ENCODE results near the gene ACADS.

The ACADS gene, protein sequence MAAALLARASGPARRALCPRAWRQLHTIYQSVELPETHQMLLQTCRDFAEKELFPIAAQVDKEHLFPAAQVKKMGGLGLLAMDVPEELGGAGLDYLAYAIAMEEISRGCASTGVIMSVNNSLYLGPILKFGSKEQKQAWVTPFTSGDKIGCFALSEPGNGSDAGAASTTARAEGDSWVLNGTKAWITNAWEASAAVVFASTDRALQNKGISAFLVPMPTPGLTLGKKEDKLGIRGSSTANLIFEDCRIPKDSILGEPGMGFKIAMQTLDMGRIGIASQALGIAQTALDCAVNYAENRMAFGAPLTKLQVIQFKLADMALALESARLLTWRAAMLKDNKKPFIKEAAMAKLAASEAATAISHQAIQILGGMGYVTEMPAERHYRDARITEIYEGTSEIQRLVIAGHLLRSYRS

DNA sequence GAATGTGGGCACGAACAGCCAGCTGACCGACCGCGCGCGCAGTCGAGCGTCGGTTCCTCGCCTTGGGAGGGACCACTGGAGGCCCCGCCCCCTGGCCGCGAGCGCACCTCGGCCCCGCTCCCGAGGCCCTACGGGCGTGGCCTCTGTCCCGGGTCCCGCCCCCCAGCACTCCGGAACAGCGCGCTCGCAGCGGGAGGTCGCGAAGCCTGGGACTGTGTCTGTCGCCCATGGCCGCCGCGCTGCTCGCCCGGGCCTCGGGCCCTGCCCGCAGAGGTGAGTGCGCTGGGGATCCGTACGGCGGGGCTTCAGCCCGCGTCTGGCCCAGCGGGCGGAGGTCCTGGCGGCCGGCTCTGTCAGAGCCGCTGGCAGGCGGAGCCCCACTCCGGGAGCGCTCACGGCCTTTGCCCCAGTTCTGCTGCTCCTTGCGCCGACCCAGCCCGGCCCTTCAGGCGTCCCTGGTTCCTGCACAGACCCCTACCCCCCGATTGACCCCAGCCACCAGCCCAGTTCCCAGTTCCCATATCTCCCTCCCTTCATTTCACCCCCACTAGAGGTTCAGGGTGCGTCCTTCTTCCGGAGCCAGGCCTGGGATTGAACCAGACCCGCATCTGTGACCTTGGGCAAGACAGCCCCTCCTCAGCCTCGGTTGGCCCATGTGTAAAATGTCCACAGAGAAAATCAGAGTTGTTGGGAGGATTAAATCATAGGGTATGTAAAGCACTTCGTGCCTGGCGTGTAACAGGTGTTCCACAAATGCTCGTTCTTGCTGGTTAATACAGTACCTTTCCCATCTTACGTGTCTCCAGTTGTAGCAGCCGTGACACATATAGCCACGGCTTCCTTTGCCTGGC is at the start of gene ACADS:
TSS of gene ACADS (plus strand) at position 168 of the 851 bp plus-strand sequence. CDS start at position 228, 60 bp downstream.
- in situ Hi-C loops (cut with MboI; ENCODE audit: low sequenced_read_pairs) = no loop called here

- in situ Hi-C loops (cut with MboI; ENCODE audit: low sequenced_read_pairs) = no loop called here
Observed at GRCh38 chr12:120677765-120678473, 47.7 kb upstream of the ACADS start.

GRCh38 chr12:120678572-120678971 is 47.1 kb upstream of the ACADS start:
- in situ Hi-C loops (cut with MboI; ENCODE audit: low sequenced_read_pairs) = no loop called here

DNA sequence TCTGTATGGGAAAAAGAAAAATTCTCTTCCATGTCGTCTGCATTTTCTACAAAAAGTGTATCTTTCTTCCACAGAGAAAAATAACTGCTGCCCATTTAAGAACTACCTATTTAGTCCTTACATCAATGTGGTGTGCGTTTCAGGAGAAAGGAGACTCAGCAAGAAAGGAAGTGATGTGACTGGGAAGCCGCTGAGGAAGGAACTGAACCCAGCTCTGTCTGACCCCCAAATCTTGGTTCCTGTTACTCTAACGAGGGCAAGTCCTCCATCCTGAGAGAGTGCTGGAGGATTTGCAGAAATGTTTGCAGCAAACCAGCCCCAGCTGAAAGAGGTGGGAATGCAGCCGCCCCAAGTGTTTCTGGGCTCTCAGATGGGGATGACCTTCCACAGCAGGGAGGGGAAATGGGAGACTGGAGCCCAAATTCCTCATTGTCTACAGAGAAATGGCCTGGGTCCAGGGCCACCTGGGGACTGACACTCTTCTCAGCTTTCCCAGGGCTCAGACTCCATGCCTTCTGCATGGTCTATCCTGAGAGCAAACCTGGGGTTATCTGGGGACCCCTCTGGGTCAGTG is 45.4 kb upstream of the ACADS start:
- in situ Hi-C loops (cut with MboI; ENCODE audit: low sequenced_read_pairs) = no loop called here

DNA sequence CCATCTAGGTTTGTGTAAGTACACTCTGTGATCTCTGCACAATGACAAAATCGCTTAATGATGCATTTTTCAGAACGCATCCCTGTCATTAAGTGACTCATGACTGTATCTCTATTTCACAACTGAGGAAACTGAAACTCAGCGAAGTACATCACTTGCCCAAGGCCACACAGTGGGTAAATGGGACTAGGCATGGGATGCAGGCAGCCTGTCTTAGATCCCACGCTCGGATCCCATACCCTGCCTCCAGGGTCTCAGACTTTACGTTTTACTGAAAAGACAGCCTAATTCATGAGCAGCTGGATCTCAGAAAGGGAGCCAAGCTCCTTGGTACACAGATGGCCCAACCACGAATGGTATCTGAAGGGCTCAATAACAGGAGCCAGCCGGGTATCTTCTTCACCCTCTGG is 41.1 kb upstream of the ACADS start:
- in situ Hi-C loops (cut with MboI; ENCODE audit: low sequenced_read_pairs) = no loop called here

- in situ Hi-C loops (cut with MboI; ENCODE audit: low sequenced_read_pairs) = no loop called here
Observed at GRCh38 chr12:120685522-120685921, 40.1 kb upstream of the ACADS start.

DNA sequence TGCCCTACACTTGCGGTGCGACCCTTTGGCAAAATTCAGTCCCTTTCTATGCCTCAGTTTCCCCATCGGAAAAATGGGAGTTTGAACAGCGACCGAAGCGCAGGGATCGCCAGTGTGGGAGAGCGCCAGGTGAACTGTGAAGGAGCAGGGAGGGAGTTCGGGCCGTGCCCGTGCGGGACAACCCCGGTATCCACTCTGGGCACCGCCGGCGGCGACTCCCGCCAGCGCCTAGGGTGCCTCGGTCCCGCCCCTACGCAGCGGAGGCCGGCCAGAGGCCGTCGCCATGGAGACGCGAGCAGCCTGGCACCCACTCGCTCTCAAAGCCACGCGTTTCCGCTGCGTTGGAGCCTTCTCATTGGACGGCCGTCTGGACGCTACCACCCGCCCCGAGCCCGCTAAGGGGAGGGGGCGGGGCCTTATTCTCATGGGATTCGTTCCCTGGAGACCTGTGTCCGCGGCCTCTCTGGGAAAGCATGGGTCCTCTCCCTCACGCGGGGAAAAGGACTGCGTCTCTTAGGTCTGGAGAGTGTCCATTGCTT is 39.4 kb upstream of the ACADS start:
- in situ Hi-C loops (cut with MboI; ENCODE audit: low sequenced_read_pairs) = no loop called here

DNA sequence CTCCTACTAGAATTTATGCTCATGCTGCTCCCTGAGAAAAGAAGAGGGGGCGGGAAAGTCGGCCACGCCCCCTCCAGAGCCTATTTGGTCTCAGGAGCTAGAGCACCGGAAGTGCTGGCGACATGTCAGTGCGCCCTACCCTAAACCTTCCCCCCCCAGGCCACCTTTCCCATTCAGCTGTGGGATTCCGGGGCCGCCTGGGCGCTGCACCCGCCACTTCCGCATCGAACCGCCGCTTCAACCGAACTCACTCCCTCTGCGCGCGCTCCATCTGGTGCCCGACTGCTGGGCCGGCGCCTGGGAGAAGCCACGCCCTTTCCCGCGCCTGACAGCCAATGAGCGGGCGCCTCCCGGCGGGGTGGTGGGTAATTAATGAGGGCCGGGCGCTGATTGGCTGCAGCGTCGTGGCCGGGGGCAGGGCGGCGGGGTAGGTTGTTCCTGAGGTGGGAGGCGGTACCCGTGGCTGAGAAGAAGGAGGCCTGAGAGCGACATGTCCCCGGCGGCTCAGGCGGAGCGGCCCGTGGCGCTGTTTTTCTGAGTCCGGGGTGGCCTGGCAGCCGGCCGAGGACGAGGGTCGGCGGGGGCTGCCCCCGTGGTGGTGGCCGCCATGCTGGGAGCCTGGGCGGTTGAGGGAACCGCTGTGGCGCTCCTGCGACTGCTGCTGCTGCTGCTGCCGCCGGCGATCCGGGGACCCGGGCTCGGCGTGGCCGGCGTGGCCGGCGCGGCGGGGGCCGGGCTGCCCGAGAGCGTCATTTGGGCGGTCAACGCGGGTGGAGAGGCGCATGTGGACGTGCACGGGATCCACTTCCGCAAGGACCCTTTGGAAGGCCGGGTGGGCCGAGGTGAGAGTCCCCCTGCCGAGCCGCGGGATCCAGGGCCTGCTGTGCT is 38.7 kb upstream of the ACADS start, which contains the start of gene MLEC:
TSS of gene MLEC (plus strand) at position 460 of the 888 bp plus-strand sequence. CDS start at position 608, 148 bp downstream.
- in situ Hi-C loops (cut with MboI; ENCODE audit: low sequenced_read_pairs) = no loop called here

DNA sequence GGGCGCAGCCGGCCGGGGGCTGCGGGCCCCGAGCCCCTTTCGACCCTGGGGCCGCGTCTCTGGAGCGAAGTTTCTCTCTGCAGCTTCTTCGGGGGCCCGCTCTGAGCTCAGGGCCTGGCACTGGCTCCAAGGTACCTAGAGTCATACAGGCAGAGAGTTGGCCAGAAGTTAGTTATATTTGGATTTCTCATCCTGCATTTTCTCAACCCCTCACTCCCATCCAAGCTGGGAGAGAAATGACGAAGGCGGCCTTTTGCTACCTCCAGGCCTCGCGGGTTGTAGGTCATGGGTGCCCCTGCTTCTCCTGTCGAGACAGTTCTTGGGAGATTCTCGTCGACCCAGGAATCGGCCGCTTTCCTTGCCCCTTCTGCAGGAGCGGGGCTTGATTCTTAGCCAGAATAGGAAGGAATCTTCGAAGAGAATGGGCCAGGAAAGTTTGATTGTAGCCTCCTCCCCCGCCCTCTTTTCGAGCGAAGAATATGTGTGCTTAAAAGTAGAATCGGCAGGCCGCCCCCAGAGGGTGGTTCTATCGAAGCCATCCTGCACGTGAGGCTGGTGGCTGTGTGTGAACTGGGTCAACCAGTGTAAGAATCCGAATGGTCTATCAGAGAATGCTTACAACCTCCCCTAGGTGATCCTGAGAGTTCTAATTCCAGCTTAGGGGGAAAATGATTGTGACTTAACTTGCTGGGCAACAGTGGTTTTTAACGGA is 37.9 kb upstream of the ACADS start:
- in situ Hi-C loops (cut with MboI; ENCODE audit: low sequenced_read_pairs) = no loop called here

GRCh38 chr12:120688527-120689071 is 37.0 kb upstream of the ACADS start:
- in situ Hi-C loops (cut with MboI; ENCODE audit: low sequenced_read_pairs) = no loop called here

DNA sequence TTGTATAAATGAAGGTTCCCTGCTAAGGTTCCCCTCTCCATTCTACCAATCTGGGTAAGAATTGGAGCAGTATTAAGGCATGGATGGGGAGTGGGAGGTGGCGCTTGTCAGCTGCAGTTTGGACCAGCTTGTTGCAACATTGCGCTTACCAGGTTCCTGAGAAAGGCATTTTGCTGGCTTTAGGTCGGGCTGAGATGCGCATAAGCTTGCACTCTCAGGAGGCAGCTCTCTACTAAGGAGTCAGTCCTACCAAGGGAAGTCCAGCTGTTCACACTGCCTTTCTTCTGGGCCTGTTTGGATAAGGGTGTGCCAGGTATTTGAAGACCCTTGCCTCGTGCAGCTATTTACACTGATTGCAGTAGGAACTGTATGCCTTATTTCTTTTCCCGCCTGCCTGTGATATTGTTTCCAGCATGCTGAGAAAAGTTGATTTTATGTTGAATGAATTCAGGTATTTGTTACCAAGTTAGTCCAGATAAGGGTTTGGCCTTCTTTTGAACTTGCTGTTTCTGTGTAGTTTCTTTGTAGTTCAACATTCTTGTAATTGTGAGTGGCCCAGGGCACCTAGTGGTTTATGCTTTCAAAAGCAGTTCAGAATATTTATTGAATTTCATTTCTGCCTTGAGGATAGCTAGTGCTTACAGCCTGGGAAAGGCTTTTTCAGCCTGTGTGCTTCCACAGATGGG is 36.1 kb upstream of the ACADS start:
- in situ Hi-C loops (cut with MboI; ENCODE audit: low sequenced_read_pairs) = no loop called here

- in situ Hi-C loops (cut with MboI; ENCODE audit: low sequenced_read_pairs) = no loop called here
Observed at GRCh38 chr12:120690083-120690450, 35.6 kb upstream of the ACADS start.

- in situ Hi-C loops (cut with MboI; ENCODE audit: low sequenced_read_pairs) = no loop called here
Observed at GRCh38 chr12:120690978-120691377, 34.6 kb upstream of the ACADS start.

DNA sequence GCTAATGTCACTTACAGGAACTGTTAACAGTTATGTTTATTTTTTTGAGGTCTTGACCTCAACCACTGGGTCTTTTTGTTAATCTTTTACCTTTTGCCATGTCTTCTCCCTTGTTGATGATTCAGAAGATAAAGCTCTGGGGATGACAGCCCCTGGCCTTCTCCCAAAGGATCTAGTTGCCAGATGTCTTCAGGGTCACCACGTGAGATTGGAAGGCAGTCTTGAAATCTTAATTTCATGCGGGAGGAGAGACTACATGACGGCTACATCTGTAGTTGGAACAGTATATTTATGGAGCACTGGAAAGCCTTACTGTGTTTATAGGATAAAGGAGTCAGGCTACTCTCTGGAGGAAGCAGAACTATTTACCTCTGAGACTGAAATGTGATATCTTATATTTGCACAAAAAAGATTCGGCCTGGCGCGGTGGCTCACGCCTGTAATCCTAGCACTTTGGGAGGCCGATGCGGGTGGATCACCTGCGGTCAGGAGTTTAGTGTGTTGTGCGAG is 33.0 kb upstream of the ACADS start:
- in situ Hi-C loops (cut with MboI; ENCODE audit: low sequenced_read_pairs) = no loop called here

GRCh38 chr12:120693848-120694247 is 31.8 kb upstream of the ACADS start:
- in situ Hi-C loops (cut with MboI; ENCODE audit: low sequenced_read_pairs) = no loop called here

DNA sequence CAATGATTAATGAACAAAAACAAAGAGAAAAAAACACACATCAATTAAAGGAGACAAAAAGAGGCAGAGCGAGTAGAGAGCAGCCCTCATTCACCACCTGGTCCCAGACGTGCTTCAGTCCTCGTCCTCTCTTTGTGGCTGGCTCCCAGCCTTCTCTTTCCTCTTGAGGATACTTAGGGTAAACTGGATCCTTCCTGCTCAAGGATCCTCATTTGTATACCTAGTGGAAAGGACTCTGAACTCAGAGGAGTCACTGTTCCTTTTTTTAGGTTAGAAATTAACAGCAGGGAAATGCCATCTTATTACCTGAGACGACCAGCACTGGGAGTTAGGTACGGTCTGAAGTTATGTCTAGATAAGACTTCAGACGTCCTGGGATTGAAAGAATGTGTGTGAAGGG is 29.0 kb upstream of the ACADS start:
- in situ Hi-C loops (cut with MboI; ENCODE audit: low sequenced_read_pairs) = no loop called here

DNA sequence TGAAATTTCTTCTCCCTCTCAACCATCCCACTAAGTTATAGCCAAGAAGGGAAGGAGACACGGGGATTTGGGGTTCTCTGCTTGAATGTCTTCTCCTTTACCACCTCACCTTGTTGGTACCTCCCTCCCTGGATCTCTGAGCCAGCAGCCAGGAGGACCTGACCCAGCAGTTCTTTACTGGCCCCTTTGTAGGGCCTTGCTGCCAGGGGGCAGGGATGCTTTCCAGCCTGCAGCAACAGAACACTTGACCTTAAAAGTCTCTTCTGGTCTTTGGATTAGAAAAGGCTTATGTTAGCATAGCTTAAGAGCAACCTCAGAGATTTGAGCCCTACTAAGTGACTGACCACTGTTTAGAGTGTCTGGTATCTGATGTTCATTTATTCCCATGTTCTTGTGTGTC is 28.3 kb upstream of the ACADS start:
- in situ Hi-C loops (cut with MboI; ENCODE audit: low sequenced_read_pairs) = no loop called here

DNA sequence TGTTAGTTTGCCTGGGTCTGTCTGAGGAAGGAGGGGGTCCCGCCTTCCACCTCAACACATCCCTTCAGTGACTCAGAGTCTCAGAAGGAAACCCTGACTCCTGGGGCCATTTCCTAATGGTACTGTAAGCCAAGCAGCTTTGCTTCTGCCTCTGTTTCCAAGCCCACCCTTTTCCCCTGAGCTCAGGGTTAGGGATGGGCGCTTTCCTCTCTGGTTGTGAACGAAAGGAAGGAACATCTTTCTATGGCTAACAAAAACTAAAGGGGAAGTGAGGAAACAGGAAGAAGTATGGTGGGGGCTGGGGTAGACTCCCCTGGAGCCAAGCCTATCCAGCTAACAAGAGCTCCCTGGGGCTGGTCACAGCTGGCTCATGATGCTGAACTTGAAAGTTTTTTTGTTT is 27.0 kb upstream of the ACADS start:
- in situ Hi-C loops (cut with MboI; ENCODE audit: low sequenced_read_pairs) = no loop called here
